ENCODE data around the gene REEP6.
"Not testable (repeated sequence)": the region's sequence is repeated elsewhere in the genome, so short reads cannot be mapped to it uniquely, and the experiment has no call there.

Gene REEP6

DNA sequence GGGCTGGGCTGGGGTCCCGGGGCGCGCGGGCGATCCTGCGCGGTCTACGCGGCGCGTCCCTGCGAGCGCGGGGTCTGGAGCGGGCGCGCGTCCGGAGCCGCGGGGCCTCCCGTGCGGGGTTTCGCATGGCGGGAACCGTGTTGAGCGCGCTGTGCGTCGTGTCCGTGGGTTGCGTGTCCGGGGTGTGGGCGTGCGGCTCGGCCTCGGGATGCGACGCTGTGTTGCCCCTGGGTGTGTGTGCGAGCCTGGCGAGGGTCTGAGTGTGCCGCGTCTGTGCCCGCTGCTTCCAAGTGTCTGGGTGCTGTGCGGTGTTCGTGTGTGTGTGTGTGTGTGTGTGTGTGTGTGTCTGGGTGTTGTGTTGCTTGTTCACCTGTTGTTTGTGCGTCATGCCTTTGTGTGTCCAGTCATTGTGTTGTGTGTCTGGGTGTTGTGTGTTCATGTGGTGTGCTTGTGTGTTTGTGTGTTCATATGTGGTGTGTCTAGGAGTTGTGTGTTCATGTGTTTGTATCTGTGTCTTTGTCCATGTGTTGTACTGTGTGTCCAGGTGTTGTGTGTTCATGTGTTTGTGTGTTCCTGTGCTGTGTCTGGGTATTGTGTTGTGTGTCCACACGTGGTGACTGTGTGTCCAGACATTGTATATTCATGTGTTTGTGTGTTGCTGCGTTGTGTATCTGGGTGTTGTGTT is 33.4 kb downstream of the REEP6 start:
- DNase-seq (ENCODE audit: low read depth) = no peak

- no peak for DNase-seq (ENCODE audit: low read depth)
Measured at GRCh38 chr19:1524972-1525325, 34.0 kb downstream of the REEP6 start.

- no peak for DNase-seq (ENCODE audit: low read depth)
Measured at GRCh38 chr19:1525343-1525742, 34.4 kb downstream of the REEP6 start.

DNA sequence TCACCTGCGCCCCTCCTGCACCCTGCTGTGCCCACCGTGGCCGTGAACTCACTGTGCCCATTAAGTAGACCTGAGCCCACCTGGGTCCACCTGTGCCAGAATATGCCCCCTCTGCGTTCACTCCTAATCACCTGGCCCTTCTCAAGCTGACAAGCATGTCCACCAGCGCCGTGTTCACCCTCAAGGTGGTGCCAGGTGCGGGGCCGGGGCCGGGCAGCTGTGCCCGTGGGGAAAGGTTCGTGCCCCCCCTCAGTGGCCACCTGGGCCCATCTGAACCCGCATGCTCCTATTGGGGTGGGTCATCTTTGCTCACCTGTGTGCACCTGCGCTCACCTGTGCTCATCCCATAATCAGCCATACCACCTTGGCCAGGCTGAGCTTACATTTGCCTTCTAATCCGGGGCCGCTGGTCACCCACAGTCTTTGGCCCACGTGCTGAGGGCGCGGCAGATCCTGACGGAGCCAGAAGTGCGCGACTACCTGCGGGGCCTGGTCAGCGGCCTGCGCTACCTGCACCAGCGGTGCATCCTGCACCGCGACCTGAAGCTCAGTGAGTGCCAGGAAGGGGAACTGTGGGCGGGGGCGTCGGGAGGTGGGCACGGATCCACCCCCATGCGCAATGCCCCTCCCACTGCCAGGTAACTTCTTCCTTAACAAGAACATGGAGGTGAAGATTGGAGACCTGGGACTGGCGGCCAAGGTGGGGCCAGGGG is 35.2 kb downstream of the REEP6 start:
- DNase-seq (ENCODE audit: low read depth) = no peak

- no peak for DNase-seq (ENCODE audit: low read depth)
Measured at GRCh38 chr19:1526979-1527649, 36.1 kb downstream of the REEP6 start.

GRCh38 chr19:1527650-1528309 is 36.8 kb downstream of the REEP6 start:
- no peak for DNase-seq (ENCODE audit: low read depth)

DNA sequence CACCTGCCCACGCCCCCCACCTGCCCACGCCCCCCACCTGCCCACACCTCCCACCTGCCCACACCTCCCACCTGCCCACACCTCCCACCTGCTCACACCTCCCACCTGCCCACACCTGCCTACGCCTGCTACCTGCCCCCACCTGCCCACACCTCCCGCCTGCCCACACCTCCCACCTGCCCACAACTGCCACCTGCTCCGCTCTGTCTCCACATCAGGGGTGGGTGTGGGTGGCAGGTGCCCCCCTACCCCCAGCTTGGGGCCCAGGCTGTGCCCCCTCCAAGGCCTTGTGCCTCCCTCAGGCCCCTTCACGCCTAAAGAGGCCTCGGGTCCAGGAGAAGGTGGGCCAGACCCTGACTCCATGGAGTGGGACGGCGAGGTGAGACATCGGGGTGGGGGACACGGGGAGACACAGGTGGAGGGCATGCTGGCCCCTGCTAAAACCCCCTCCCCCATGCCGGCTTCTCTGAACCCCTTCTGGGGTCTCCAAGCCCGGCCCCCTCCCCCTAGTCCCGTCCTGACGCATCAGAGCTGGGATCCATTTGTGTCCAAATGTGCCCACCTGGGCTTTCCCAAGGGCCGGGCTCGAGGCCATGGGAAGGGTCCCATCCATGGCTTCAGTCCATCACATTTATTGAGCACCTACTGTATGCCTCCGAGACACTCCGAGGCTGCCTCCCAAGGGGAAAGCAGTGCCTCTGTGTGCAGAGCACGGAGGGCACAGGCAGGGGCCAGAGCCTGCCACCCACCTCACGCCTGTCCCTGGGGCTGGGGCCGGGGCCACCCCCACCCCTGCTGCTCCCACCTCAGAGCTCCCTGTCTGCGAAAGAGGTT is 37.8 kb downstream of the REEP6 start:
- no peak for DNase-seq (ENCODE audit: low read depth)

DNA sequence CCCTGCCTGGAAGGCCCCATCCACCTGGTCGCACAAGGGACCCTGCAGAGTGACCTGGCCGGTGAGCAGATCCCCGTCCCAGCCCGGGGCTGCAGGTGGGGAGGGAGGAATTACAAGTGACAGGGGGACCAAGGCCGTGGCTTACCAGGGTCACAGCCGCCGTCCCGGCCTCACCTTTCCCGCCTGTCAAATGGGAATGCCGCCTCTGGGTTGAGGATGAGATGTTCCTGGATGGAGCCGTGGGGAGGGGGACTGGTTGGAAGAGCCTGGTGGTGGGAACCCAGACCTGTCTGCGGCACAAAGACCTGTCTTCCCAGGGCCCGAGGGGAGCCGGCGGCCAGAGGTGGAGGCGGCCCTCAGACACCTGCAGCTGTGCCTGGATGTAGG is 38.4 kb downstream of the REEP6 start:
- DNase-seq (ENCODE audit: low read depth) = no peak

- not testable (repeated sequence) for DNase-seq (ENCODE audit: low read depth)
Measured at GRCh38 chr19:1530856-1531255, 39.9 kb downstream of the REEP6 start.

GRCh38 chr19:1531587-1531986 is 40.6 kb downstream of the REEP6 start:
- DNase-seq (ENCODE audit: low read depth) = no peak

GRCh38 chr19:1532003-1532402 is 41.0 kb downstream of the REEP6 start:
- no peak for DNase-seq (ENCODE audit: low read depth)

- DNase-seq (ENCODE audit: low read depth) = no peak
Measured at GRCh38 chr19:1533510-1534150, 42.6 kb downstream of the REEP6 start.

DNA sequence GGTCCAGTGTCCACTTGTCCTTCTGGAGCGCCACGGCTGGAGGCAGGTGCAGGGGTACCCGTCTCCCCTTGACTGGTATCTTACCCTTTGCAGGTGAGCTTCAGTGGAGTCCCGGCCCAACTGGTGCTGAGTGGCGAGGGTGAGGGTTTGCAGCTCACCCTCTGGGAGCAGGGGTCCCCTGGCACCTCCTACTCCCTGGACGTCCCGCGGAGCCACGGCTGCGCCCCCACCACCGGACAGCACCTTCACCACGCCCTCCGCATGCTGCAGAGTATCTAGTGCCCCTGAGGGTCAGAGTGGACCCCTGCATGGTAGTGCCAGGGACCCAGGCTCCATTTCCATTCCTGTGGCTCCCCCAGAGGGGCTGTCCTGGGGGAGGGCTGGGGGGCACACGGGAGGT is 44.0 kb downstream of the REEP6 start:
- DNase-seq (ENCODE audit: low read depth) = no peak

- DNase-seq (ENCODE audit: low read depth) = not testable (repeated sequence)
Measured at GRCh38 chr19:1535699-1536098, 44.7 kb downstream of the REEP6 start.

DNA sequence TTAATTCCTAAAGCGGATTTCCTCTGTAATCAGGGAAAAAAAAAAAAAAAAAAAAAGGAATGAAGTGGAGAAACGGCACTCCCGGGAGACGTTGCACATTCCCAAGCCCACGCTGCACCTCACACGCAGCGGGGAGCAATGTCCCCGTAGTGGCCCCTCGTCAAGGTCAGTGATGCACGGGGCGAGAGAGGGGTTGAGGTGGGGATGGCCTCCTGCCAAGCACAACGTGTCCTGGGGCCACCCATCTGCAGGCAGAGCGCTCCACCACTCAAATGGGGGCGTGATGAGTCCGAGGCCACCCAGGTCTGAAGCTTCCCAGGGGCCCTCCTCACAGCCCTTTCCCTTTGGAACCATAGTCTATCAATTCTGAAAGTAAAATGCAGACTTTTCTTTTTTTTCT is 48.0 kb downstream of the REEP6 start:
- no peak for DNase-seq (ENCODE audit: low read depth)

DNA sequence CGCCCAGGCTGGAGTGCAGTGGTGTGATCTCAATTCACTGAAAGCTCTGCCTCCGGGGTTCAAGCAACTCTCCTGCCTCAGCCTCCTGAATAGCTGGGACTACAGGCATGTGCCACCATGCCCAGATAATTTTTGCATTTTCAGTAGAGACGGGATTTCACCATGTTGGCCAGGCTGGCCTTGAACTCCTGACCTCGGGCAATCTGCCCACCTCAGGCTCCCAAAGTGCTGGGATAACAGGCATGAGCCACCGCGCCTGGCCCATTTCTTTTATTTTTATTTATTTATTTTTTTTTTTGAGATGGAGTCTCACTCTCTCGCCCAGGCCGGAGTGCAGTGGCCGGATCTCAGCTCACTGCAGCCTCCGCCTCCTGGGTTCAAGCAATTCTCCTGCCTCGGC is 48.8 kb downstream of the REEP6 start:
- DNase-seq (ENCODE audit: low read depth) = not testable (repeated sequence)

GRCh38 chr19:1540365-1540925 is 49.5 kb downstream of the REEP6 start:
- DNase-seq (ENCODE audit: low read depth) = no peak

Measured in stimulated activated CD8-positive, alpha-beta memory T cell treated with anti-CD3 and anti-CD28 coated beads, Interleukin-15, amount 100 ng/mL, for 24 hours (primary cell).